NCI-H526 (cell line): ENCODE data around the gene ZNF223.

Experiments
- DNase-seq, 2 experiments: peaks; one replicate each; lab custom pipeline; 2025; lab: John Stamatoyannopoulos, UW

ZNF223 gene

GRCh38 chr19:44071824-44072542 is 20.1 kb downstream of the ZNF223 start, which contains the start of gene ZNF284:
Gene ZNF284, plus strand, starts transcription at chr19:44072159. Its CDS starts 4,231 bp downstream, at chr19:44076390.
- peak; percentile 87 to 95 for DNase-seq

- peak in 1 of 2 experiments; percentile 27 for DNase-seq
These were observed 20.9 kb downstream of the ZNF223 start for GRCh38 chr19:44072543-44073401.

GRCh38 chr19:44076325-44076724 is 24.5 kb downstream of the ZNF223 start:
- no peak for DNase-seq

GRCh38 chr19:44092108-44092507 is 40.3 kb downstream of the ZNF223 start:
- no peak for DNase-seq

GRCh38 chr19:44093931-44094765 is 42.3 kb downstream of the ZNF223 start, which contains the start of gene ZNF224:
Gene ZNF224, plus strand, starts transcription at chr19:44094361. Its CDS starts 3,513 bp downstream, at chr19:44097874.
- DNase-seq, result peak; percentile 94 to 98

- DNase-seq, result no peak
These were observed 55.9 kb downstream of the ZNF223 start for GRCh38 chr19:44107751-44108150.

GRCh38 chr19:44109458-44109857 is 57.6 kb downstream of the ZNF223 start:
- no peak for DNase-seq

- DNase-seq, result peak; percentile 71 to 77
These were observed 60.2 kb downstream of the ZNF223 start for GRCh38 chr19:44111910-44112463.

GRCh38 chr19:44112802-44113137 is 60.9 kb downstream of the ZNF223 start:
- no peak for DNase-seq

GRCh38 chr19:44113138-44113783 is 61.4 kb downstream of the ZNF223 start, which contains the start of gene ZNF225:
Gene ZNF225, plus strand, starts transcription at chr19:44113399. Its CDS starts 2,429 bp downstream, at chr19:44115828.
- DNase-seq, result peak; percentile 98 to 99

- no peak for DNase-seq
These were observed 62.1 kb downstream of the ZNF223 start for GRCh38 chr19:44113784-44114390.
